NB4 (cell line): ENCODE data around the gene RNF126.

ENCODE experiments used
- MAX ChIP-seq: IDR thresholded peaks from 2 replicates; pipeline ENCODE4 v1.6.1; 2011; ENCODE audit warnings: low read depth, low read length
- POLR2A ChIP-seq: IDR thresholded peaks from 2 replicates; pipeline ENCODE4 v1.6.1; 2011; ENCODE audit warnings: mild to moderate bottlenecking; ENCODE audit not compliant: insufficient read length; ENCODE audit errors: extremely low read depth

DNA sequence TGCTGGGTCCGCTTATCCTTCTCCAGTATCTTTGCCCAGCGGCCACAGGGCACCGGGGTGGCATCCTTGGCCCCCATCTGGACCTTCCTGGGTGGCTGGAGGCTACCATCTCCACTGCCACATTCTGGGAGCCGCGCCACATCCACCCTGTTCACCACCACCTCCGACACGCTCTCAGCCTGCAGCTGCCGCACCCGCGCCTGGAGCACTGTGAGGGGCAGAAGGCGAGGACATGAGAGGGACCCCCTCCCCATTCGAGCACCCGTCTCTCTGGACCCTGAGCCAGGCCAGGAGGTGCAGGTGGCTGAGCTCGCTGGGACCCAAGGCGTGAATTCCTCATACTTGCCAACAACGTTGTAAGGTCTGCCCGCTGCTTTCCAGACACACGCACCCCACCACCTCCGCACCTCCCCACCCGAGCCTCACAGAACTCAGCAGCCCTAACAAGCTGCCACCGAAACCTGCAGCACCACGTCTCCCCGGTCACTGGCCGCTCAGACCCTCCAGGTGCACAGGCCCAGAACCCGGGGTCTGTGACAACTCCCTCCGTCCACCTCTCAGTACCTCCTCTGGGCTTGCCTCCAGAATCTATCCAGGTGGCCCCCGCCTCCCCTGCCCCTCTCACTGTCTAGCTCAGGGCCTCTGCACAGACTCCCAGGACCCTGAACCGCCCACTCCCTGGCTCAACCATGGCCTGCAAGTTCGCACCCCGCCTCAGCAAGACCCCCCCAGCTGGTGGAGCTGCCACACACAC, 32.9 kb downstream of the RNF126 start:
- TF ChIP-seq POLR2A (no peak), MAX (no peak)
